Uterus (tissue), 4 donors: ENCODE measurements around the gene TRIM15. TPM values are rescaled to one million over a fixed set of nuclear protein-coding genes. Genes with fewer than 3 reads are reported as not detected.

ENCODE experiments used
- DNase-seq, 2 donors: peaks; one replicate each; pipeline ENCODE4 v3.0.0-alpha.2; 2019 to 2020
- H3K27ac ChIP-seq, 2 donors: fragments of 200-600 bp; sonication (generic); 1 replicate in 1 of 2; 2 replicates in 1 of 2; pipeline ENCODE4 v1.5.1; 2016 to 2018
- H3K27me3 ChIP-seq, 2 donors: fragments of 200-600 bp; sonication (generic); one replicate each; pipeline ENCODE4 v1.5.1; 2018 to 2019; ENCODE audit warnings: control low read depth in 1 of 2
- H3K36me3 ChIP-seq, 2 donors: fragments of 200-600 bp; sonication (generic); one replicate each; pipeline ENCODE4 v1.5.1; 2019; ENCODE audit warnings: control low read depth in 1 of 2
- H3K4me1 ChIP-seq, 2 donors: fragments of 200-600 bp; sonication (generic); one replicate each; pipeline ENCODE4 v1.5.1; 2018 to 2019; ENCODE audit warnings: control low read depth in 1 of 2
- H3K4me3 ChIP-seq, 2 donors: fragments of 200-600 bp; sonication (generic); 1 replicate in 1 of 2; 2 replicates in 1 of 2; pipeline ENCODE4 v1.5.1; 2018 to 2019; ENCODE audit warnings: mild to moderate bottlenecking in 1 of 2
- H3K9me3 ChIP-seq, 2 donors: fragments of 200-600 bp; sonication (generic); one replicate each; pipeline ENCODE4 v1.5.1; 2019; ENCODE audit warnings: control low read depth in 1 of 2
- POLR2A ChIP-seq, 2 donors: fragments of 450-650 bp; IDR thresholded peaks; one replicate each; pipeline ENCODE4 v1.6.1; 2016; ENCODE audit warnings: antibody characterized with exemption in 2 of 2, mild to moderate bottlenecking in 1 of 2, moderate library complexity in 1 of 2
- intact Hi-C: fragments of 100-400 bp; cut with DNase I; formaldehyde crosslinking; loops from one replicate; pipeline ENCODE4 v1.15.1; 2023; ENCODE audit warnings: low total_unique reads
- total RNA-seq, 4 donors: library from RNA; depleted of rRNA in 3 of 4; stranded (reverse); fragments of >200 nt in 3 of 4; gene quantifications; one replicate each; pipeline versions ENCODE4 v1.1.0 to v1.2.4, GENCODE V29; 2014 to 2023
- TF ChIP-seq, protein P1 (sequence below), 4 experiments: fragments of 200-600 bp in 2 of 4; fragments of 450-650 bp in 2 of 4; sonication (generic) in 2 of 4; IDR thresholded peaks; one replicate each; pipeline ENCODE4 v1.5.1; 2016 to 2019; ENCODE audit warnings: antibody characterized with exemption in 4 of 4, mild to moderate bottlenecking in 2 of 4, moderate library complexity in 1 of 4
- donor health status: DM: yes; HTN: yes; CAD: no.

TRIM15 gene
- total RNA-seq, 4 donors from 2014 or later: not detected

DNA sequence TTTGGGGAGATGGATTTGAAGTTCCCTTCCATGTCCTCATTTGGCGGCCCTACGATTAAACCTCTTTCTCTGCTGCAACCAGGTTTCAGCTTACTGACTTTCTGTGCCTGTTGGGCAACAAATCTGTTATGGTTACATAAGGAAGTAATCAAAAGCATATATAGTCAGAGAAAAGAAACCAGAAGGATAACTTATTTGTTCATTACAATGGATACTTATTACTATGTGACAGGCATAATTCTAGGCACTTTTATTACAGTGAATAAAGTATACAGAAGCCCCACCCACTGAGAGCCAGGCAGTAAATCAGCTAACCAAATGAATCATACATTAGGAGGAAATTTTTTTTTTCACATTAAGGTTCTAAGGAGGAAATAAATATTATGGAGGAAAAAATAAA lies 40.8 kb upstream of the TRIM15 start:
- Histone ChIP-seq H3K27me3 (no peaks in the 10 kb centered on the region), H3K27ac (no peak overlapping the region), H3K4me3 (no peak overlapping the region), H3K36me3 (no peaks in the 10 kb centered on the region), H3K4me1 (no peaks in the 10 kb centered on the region), H3K9me3 (no peaks in the 10 kb centered on the region)
- DNase-seq: no peak
- TF ChIP-seq POLR2A (IDR thresholded peaks at IDR 0.05): no peak
- TF ChIP-seq, protein P1, sequence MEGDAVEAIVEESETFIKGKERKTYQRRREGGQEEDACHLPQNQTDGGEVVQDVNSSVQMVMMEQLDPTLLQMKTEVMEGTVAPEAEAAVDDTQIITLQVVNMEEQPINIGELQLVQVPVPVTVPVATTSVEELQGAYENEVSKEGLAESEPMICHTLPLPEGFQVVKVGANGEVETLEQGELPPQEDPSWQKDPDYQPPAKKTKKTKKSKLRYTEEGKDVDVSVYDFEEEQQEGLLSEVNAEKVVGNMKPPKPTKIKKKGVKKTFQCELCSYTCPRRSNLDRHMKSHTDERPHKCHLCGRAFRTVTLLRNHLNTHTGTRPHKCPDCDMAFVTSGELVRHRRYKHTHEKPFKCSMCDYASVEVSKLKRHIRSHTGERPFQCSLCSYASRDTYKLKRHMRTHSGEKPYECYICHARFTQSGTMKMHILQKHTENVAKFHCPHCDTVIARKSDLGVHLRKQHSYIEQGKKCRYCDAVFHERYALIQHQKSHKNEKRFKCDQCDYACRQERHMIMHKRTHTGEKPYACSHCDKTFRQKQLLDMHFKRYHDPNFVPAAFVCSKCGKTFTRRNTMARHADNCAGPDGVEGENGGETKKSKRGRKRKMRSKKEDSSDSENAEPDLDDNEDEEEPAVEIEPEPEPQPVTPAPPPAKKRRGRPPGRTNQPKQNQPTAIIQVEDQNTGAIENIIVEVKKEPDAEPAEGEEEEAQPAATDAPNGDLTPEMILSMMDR (IDR thresholded peaks at IDR 0.05): no peak
- intact Hi-C loops: no loop called here

- Histone ChIP-seq H3K36me3 (no peaks in the 10 kb centered on the region), H3K4me3 (no peak overlapping the region)
Measured at GRCh38 chr6:30127238-30128093, 35.9 kb upstream of the TRIM15 start.

DNA sequence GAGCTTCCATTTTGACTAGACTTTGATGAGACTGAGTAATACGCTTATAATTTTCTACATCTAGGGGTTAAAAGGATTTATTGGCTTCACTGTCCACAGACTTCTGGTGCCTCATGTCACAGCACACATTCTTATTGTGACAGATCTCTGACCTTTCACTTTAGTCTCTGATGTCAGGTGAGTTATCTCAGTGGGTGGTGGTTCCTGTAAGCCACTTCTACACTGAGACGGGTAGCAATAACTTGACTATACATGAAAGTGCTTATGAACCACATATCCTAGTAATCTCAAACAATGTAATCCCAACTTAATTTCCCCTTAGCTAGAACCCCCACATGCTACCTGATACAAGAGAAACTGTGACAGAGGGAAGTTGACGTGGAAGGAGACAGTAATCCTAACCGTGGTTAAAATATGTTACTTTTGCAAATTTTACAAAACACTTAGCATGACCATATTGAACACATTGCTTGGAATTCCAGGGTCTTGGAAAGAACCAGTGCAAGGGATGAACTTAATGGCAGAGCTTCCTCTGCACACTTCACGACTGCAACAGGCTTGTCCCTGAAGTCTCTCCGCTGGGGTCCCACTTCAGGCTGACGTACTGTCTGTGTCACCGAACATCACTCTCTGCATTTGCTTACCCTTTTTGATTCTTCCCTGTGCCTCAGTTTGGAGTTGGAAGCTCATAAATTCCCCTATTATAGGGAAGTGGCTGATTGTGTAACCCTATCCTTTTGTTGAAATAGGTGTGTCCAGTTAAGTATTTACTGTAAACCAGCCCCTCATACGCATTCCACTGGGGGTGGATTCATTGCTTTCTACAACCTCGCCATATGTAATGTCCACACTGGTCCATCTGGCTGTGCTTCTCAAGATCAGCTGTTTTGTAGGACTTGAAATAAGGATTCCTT lies 33.8 kb upstream of the TRIM15 start:
- Histone ChIP-seq H3K27ac (no peak overlapping the region), H3K9me3 (no peaks in the 10 kb centered on the region), H3K4me1 (no peaks in the 10 kb centered on the region), H3K4me3 (no peak overlapping the region), H3K27me3 (peaks cover 5 to 29% of the 10 kb centered on the region in 2 donors), H3K36me3 (no peaks in the 10 kb centered on the region)
- intact Hi-C loops: no loop called here
- no peak for DNase-seq
- TF ChIP-seq POLR2A (IDR thresholded peaks at IDR 0.05): no peak
- TF ChIP-seq, protein P1 (IDR thresholded peaks at IDR 0.05): no peak

More at GRCh38 chr6:30127238-30128093, 35.9 kb upstream of the TRIM15 start:
- no peaks in the 10 kb centered on the region for H3K4me1 ChIP-seq
- H3K27me3 ChIP-seq: peaks cover 5 to 29% of the 10 kb centered on the region in 2 donors
- no peaks in the 10 kb centered on the region for H3K9me3 ChIP-seq
- TF ChIP-seq, protein P1 (IDR thresholded peaks at IDR 0.05): no peak
- TF ChIP-seq POLR2A (IDR thresholded peaks at IDR 0.05): no peak
- intact Hi-C loops: no loop called here
- no peak overlapping the region for H3K27ac ChIP-seq
- no peak for DNase-seq

DNA sequence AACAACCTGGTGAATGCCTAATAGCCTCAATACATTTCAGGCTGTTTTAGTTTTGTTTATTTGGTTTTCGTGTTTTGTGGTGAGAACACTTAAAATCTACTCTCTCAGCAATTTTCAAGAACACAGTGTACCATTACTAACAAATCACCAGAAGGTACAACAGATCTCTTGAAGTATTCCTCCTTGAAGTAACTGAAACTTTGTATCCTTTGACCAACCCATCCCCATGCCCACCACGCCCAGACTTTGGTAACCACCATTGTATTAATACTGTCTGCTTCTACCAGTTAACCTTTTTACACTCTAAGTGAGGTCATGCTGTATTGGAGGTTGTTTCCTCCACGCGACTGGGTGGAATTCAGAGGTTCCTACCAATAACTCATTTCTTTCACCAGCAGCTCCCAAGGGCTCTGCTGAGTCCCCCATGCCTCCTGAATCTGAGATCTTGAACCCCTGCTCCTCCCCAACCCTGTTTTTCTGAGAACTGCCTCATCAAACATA lies 33.1 kb upstream of the TRIM15 start:
- no peaks in the 10 kb centered on the region for H3K36me3 ChIP-seq
- H3K27ac ChIP-seq: no peak overlapping the region
- intact Hi-C loops: no loop called here
- no peaks in the 10 kb centered on the region for H3K4me1 ChIP-seq
- DNase-seq: no peak
- no peaks in the 10 kb centered on the region for H3K9me3 ChIP-seq
- TF ChIP-seq, protein P1 (IDR thresholded peaks at IDR 0.05): no peak
- no peak for TF ChIP-seq POLR2A (IDR thresholded peaks at IDR 0.05)
- H3K27me3 ChIP-seq: peaks cover 5 to 29% of the 10 kb centered on the region in 2 donors
- H3K4me3 ChIP-seq: no peak overlapping the region
